HFF-Myc (cell line): ENCODE data around the gene MAP4K4.
A peak's percentile ranks its signal among the peaks of the same experiment; 100 is the strongest.

Experiments
- DNase-seq: peaks from one replicate; pipeline ENCODE4 v3.0.0-alpha.2; 2011; ENCODE audit warnings: low read depth; ENCODE audit errors: extremely low read depth
- H3K4me3 ChIP-seq: replicated peaks from 2 replicates; pipeline ENCODE4 v1.5.1; 2011; ENCODE audit warnings: low read depth, mild to moderate bottlenecking, control low read depth, low read length
- CTCF ChIP-seq: IDR thresholded peaks from 2 replicates; pipeline ENCODE4 v1.5.1; 2012; ENCODE audit warnings: mild to moderate bottlenecking, low read depth, low read length, control low read depth; ENCODE audit errors: missing control alignments

MAP4K4 gene

DNA sequence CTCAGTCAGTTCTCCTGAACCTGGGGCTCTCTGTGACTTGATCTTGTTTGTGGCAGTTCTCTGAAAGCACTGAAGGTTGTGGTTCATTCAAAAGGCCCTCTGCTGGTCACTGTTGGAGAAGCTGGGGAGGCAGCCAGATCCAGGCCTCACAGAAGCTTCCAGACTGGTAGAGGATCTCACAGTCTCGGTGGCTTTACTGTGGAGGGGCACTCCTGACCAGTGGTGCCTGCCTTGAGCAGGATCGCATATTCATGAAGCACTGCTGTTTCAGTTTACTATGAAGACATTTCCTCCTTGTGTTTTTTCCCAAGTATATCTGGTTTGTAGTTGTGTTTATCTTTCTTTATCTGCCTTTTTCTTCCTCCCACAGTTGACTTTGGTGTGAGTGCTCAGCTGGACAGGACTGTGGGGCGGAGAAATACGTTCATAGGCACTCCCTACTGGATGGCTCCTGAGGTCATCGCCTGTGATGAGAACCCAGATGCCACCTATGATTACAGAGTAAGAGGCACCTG lies 133.9 kb downstream of the MAP4K4 start:
- no peak for DNase-seq
- no peak overlapping the region for H3K4me3 ChIP-seq
- TF ChIP-seq CTCF = peak; percentile 77

GRCh38 chr2:101832114-101832513 lies 134.6 kb downstream of the MAP4K4 start:
- TF ChIP-seq CTCF = no peak
- no peak overlapping the region for H3K4me3 ChIP-seq
- DNase-seq = no peak

- H3K4me3 ChIP-seq = no peak overlapping the region
Observed at GRCh38 chr2:101833890-101834523, 136.5 kb downstream of the MAP4K4 start.

GRCh38 chr2:101837354-101837753 lies 139.8 kb downstream of the MAP4K4 start:
- TF ChIP-seq CTCF = no peak
- H3K4me3 ChIP-seq = no peak overlapping the region
- DNase-seq = no peak

More at GRCh38 chr2:101833890-101834523, 136.5 kb downstream of the MAP4K4 start:
- DNase-seq = no peak
- TF ChIP-seq CTCF = no peak

DNA sequence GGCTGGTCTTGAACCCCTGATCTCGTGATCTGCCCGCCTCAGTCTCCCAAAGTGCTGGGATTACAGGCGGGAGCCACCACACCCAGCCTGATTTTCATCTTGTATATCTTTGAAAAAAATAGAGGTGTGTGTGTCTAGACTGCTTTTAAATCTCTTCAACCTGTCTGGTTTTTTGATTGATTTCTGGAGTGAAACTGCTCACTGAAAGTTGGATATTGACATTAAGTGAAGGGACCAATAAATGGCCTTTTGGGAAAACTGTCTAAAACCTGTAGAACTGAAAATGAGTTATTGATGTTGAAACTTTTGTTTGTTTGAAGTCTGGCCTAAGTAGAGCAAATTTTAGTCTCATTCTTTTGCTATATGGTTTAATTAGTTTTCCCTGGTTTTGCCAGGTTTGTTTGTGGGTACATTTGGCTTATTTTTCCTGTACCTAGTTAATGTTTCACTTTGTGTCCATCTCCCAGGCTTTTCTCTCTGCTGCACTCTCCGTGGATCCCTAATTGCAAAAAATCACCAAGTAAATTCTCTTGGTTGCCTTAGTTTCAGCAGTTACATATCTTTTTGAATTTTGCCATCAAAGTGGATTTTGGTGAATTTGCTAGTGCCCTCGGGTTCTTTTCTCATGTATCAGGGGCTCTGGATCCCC lies 144.3 kb downstream of the MAP4K4 start:
- no peak overlapping the region for H3K4me3 ChIP-seq
- TF ChIP-seq CTCF = no peak
- DNase-seq = no peak

GRCh38 chr2:101842471-101842870 lies 145.0 kb downstream of the MAP4K4 start:
- DNase-seq = no peak

More at GRCh38 chr2:101842471-101842870, 145.0 kb downstream of the MAP4K4 start:
- no peak for TF ChIP-seq CTCF
- no peak overlapping the region for H3K4me3 ChIP-seq
